SK-N-SH treated with all-trans-retinoic acid at 6 μM for 48 hours (cell line): ENCODE measurements around the gene OR5H1.

Experiments used
- ATAC-seq: fragments of 200-7000 bp; cut with Tn5 transposase; 3 replicates; pipeline ENCODE4 v1.9.1; 2020; ENCODE audit warnings: mild to moderate bottlenecking, moderate library complexity
- ARNTL ChIP-seq: fragments of 450-650 bp; formaldehyde crosslinking; IDR thresholded peaks from 2 replicates; pipeline ENCODE4 v1.5.0; 2020; ENCODE audit warnings: low read depth, mild to moderate bottlenecking, moderate library complexity, borderline replicate concordance
- CREB5 ChIP-seq: fragments of 250-450 bp; sonication (Bioruptor Pico); IDR thresholded peaks from 2 replicates; pipeline ENCODE4 v1.5.1; 2020; ENCODE audit warnings: low read depth, mild to moderate bottlenecking, moderate library complexity
- CSDC2 ChIP-seq: fragments of 250-450 bp; sonication (Bioruptor Pico); IDR thresholded peaks from 2 replicates; pipeline ENCODE4 v1.5.0; 2020; ENCODE audit warnings: mild to moderate bottlenecking, moderate library complexity
- ESRRG ChIP-seq: fragments of 250-450 bp; sonication (Bioruptor Pico); IDR thresholded peaks from 2 replicates; pipeline ENCODE4 v1.6.1; 2021; ENCODE audit warnings: mild to moderate bottlenecking
- GLIS3 ChIP-seq: fragments of 250-450 bp; sonication (Bioruptor Pico); IDR thresholded peaks from 2 replicates; pipeline ENCODE4 v1.5.0; 2020; ENCODE audit warnings: mild to moderate bottlenecking, moderate library complexity
- ISL1 ChIP-seq: fragments of 250-450 bp; sonication (Bioruptor Pico); IDR thresholded peaks from 2 replicates; pipeline ENCODE4 v2.1.2; 2022; ENCODE audit warnings: mild to moderate bottlenecking, moderate library complexity
- OSR1 ChIP-seq: fragments of 250-450 bp; sonication (Bioruptor Pico); IDR thresholded peaks from 2 replicates; pipeline ENCODE4 v1.8.0; 2022; ENCODE audit warnings: moderate library complexity, mild to moderate bottlenecking, inconsistent platforms
- PATZ1 ChIP-seq: fragments of 250-450 bp; sonication (Bioruptor Pico); IDR thresholded peaks from 2 replicates; pipeline ENCODE4 v1.8.0; 2020; ENCODE audit warnings: mild to moderate bottlenecking, moderate library complexity, borderline replicate concordance
- POU6F1 ChIP-seq: fragments of 250-450 bp; sonication (Bioruptor Pico); IDR thresholded peaks from 2 replicates; pipeline ENCODE4 v1.8.0; 2021; ENCODE audit warnings: low read depth, mild to moderate bottlenecking, moderate library complexity, borderline replicate concordance
- PPARA ChIP-seq: fragments of 250-450 bp; sonication (Bioruptor Pico); IDR thresholded peaks from 2 replicates; pipeline ENCODE4 v1.5.0; 2020; ENCODE audit warnings: mild to moderate bottlenecking, borderline replicate concordance
- RARB ChIP-seq: fragments of 250-450 bp; sonication (Bioruptor Pico); IDR thresholded peaks from 2 replicates; pipeline ENCODE4 v1.8.0; 2021; ENCODE audit warnings: mild to moderate bottlenecking, moderate library complexity
- TCF4 ChIP-seq: fragments of 250-450 bp; sonication (Bioruptor Pico); IDR thresholded peaks from 2 replicates; pipeline ENCODE4 v1.8.0; 2021; ENCODE audit warnings: mild to moderate bottlenecking, moderate library complexity, borderline replicate concordance
- TOX ChIP-seq: fragments of 250-450 bp; sonication (Bioruptor Pico); IDR thresholded peaks from 2 replicates; pipeline ENCODE4 v1.8.0; 2021; ENCODE audit warnings: mild to moderate bottlenecking, moderate library complexity, borderline replicate concordance
- ZC3H10 ChIP-seq: fragments of 250-450 bp; sonication (Bioruptor Pico); IDR thresholded peaks from 2 replicates; pipeline ENCODE4 v1.5.1; 2021; ENCODE audit warnings: mild to moderate bottlenecking, moderate library complexity
- ZFP3 ChIP-seq: fragments of 250-450 bp; sonication (Bioruptor Pico); IDR thresholded peaks from 2 replicates; pipeline ENCODE4 v1.5.0; 2020; ENCODE audit warnings: mild to moderate bottlenecking, moderate library complexity
- ZFP30 ChIP-seq: fragments of 450-650 bp; formaldehyde crosslinking; IDR thresholded peaks from 2 replicates; pipeline ENCODE4 v1.5.0; 2022; ENCODE audit warnings: mild to moderate bottlenecking, moderate library complexity
- ZNF565 ChIP-seq: fragments of 450-650 bp; formaldehyde crosslinking; conservative IDR thresholded peaks from 2 replicates; pipeline ENCODE4 v1.5.0; 2020; ENCODE audit warnings: low read depth, mild to moderate bottlenecking, moderate library complexity
- ZNF70 ChIP-seq: fragments of 450-650 bp; formaldehyde crosslinking; IDR thresholded peaks from 2 replicates; pipeline ENCODE4 v1.5.0; 2020; ENCODE audit warnings: mild to moderate bottlenecking, moderate library complexity
- ZNF8 ChIP-seq: fragments of 450-650 bp; formaldehyde crosslinking; IDR thresholded peaks from 2 replicates; pipeline ENCODE4 v1.5.0; 2020; ENCODE audit warnings: mild to moderate bottlenecking, moderate library complexity
- TF ChIP-seq, protein P1 (sequence below): fragments of 250-450 bp; sonication (Bioruptor Pico); IDR thresholded peaks from 2 replicates; pipeline ENCODE4 v1.5.0; 2020; ENCODE audit warnings: mild to moderate bottlenecking, moderate library complexity

OR5H1 gene

DNA sequence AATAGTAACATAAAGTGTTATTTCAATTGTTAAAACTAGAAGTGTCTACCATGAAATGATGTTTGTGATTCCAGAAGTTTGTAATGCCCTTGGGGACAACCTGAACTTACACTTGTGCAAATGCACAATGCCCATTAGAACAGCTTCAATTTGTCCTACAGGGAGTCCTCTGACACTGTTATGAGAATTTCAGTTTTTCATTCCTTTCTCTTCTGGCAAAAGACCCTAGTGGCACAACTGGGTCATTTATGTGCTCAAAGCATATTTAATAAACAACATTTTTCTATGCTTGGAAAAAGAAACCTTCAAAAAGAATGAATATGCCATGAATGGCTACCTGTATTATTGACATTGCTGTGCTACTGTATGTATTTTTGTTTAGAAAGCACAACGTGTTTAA, at the start of gene OR5H1:
Gene OR5H1 (plus strand): TSS at position 301 of the 400 bp plus-strand sequence. CDS start 1,977 bp downstream, outside the sequence.
- TF ChIP-seq PPARA (CRISPR knock-in tag) (no peak), ESRRG (CRISPR knock-in tag) (no peak), ISL1 (CRISPR knock-in tag) (no peak), POU6F1 (CRISPR knock-in tag) (no peak), CSDC2 (CRISPR knock-in tag) (no peak), ZNF70 (CRISPR knock-in tag) (no peak), RARB (CRISPR knock-in tag) (no peak), ARNTL (CRISPR knock-in tag) (no peak), OSR1 (CRISPR knock-in tag) (no peak), ZFP3 (no peak), TCF4 (CRISPR knock-in tag) (no peak), CREB5 (CRISPR knock-in tag) (no peak), TOX (no peak), GLIS3 (CRISPR knock-in tag) (no peak), ZNF565 (no peak), ZC3H10 (CRISPR knock-in tag) (no peak), PATZ1 (CRISPR knock-in tag) (no peak), ZNF8 (CRISPR knock-in tag) (no peak)
- TF ChIP-seq, all 23 proteins: peak for 0
- ATAC-seq = no peak

GRCh38 chr3:98086873-98087272, 43.6 kb upstream of the OR5H1 start, which contains the start of gene OR5AC2:
Gene OR5AC2, plus strand, starts transcription at chr3:98087173. Its CDS starts 0 bp downstream, at chr3:98087173.
- no peak for ATAC-seq
- TF ChIP-seq ZFP3 = no peak
- TF ChIP-seq ARNTL (CRISPR knock-in tag) = no peak
- TF ChIP-seq TOX = no peak
- TF ChIP-seq CSDC2 (CRISPR knock-in tag) = no peak
- no peak for TF ChIP-seq PATZ1 (CRISPR knock-in tag)
- no peak for TF ChIP-seq GLIS3 (CRISPR knock-in tag)
- TF ChIP-seq ESRRG (CRISPR knock-in tag) = no peak
- TF ChIP-seq ZFP30 (CRISPR knock-in tag) = no peak
- no peak for TF ChIP-seq ZC3H10 (CRISPR knock-in tag)
- no peak for TF ChIP-seq ZNF565
- TF ChIP-seq, protein P1, sequence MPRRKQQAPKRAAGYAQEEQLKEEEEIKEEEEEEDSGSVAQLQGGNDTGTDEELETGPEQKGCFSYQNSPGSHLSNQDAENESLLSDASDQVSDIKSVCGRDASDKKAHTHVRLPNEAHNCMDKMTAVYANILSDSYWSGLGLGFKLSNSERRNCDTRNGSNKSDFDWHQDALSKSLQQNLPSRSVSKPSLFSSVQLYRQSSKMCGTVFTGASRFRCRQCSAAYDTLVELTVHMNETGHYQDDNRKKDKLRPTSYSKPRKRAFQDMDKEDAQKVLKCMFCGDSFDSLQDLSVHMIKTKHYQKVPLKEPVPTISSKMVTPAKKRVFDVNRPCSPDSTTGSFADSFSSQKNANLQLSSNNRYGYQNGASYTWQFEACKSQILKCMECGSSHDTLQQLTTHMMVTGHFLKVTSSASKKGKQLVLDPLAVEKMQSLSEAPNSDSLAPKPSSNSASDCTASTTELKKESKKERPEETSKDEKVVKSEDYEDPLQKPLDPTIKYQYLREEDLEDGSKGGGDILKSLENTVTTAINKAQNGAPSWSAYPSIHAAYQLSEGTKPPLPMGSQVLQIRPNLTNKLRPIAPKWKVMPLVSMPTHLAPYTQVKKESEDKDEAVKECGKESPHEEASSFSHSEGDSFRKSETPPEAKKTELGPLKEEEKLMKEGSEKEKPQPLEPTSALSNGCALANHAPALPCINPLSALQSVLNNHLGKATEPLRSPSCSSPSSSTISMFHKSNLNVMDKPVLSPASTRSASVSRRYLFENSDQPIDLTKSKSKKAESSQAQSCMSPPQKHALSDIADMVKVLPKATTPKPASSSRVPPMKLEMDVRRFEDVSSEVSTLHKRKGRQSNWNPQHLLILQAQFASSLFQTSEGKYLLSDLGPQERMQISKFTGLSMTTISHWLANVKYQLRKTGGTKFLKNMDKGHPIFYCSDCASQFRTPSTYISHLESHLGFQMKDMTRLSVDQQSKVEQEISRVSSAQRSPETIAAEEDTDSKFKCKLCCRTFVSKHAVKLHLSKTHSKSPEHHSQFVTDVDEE = no peak
- no peak for TF ChIP-seq ISL1 (CRISPR knock-in tag)
- TF ChIP-seq POU6F1 (CRISPR knock-in tag) = no peak
- TF ChIP-seq OSR1 (CRISPR knock-in tag) = no peak
